ENCODE measurements around the gene DGKQ. TPM values are rescaled to one million over a fixed set of nuclear protein-coding genes. Genes with fewer than 3 reads are reported as not detected.
A peak's percentile ranks its signal among the peaks of the same experiment; 100 is the strongest.

DGKQ gene
- total and polyA plus RNA-seq, 2 of the 13 experiments (the other 11 are each of a cell fraction or from before 2014, with no cell fraction given), result 4.5 to 7.2 TPM

GRCh38 chr4:993111-994029 lies 20.0 kb upstream of the DGKQ start, which contains the start of gene SLC26A1:
Gene SLC26A1, minus strand, starts transcription at chr4:993404. Its CDS starts 1,701 bp downstream, at chr4:991703.
- POLR2A ChIA-PET, result interaction anchor here (0.9 to 2.5 kb wide), 18 partner anchors 8 to 319 kb away, joined by 3 to 15 read pairs (median 4); partner anchors contain the start of genes ATP5ME, GAK, MYL5 and TMEM175
- H2AFZ ChIP-seq (ENCODE audit: low read length), result no peak within 1 kb of the TSS
- no peak; the same call in 1 of the 2 replicates for TF ChIP-seq PHF8 (CRISPR knock-in tag; IDR thresholded peaks at IDR 0.05)
- no peak for TF ChIP-seq NONO (IDR thresholded peaks at IDR 0.05)
- TF ChIP-seq NONO (CRISPR knock-in tag; conservative IDR thresholded peaks at IDR 0.05), result peak; percentile 72
- no peak for TF ChIP-seq SMARCC2 (IDR thresholded peaks at IDR 0.05)
- no peak for TF ChIP-seq HMGA1 (CRISPR knock-in tag; conservative IDR thresholded peaks at IDR 0.05)
- peak; percentile 45; the same call in 1 of the 2 replicates for TF ChIP-seq ZBTB7B (CRISPR knock-in tag; IDR thresholded peaks at IDR 0.05)
- no peak for TF ChIP-seq FLYWCH1 (CRISPR knock-in tag; IDR thresholded peaks at IDR 0.05)
- peak; percentile 78 for TF ChIP-seq ZNF407 (CRISPR knock-in tag; IDR thresholded peaks at IDR 0.05; ENCODE audit: not compliant biosample characterization)
- no peak for TF ChIP-seq ZNF766 (CRISPR knock-in tag; IDR thresholded peaks at IDR 0.05; ENCODE audit: borderline replicate concordance)
- peak; percentile 64 for TF ChIP-seq MXD1 (CRISPR knock-in tag; IDR thresholded peaks at IDR 0.05)
- TF ChIP-seq HNF1B (CRISPR knock-in tag; IDR thresholded peaks at IDR 0.05), result no peak
- peak; percentile 87; the same call in 1 of the 2 replicates for TF ChIP-seq SIN3A (IDR thresholded peaks at IDR 0.05; ENCODE audit: borderline replicate concordance, low read depth, low read length)
- TF ChIP-seq ZNF570 (CRISPR knock-in tag; IDR thresholded peaks at IDR 0.05; ENCODE audit: borderline replicate concordance), result no peak

More at GRCh38 chr4:993111-994029, 20.0 kb upstream of the DGKQ start, which contains the start of gene SLC26A1:
- no peaks in the 10 kb centered on the region for H4K20me1 ChIP-seq (ENCODE audit: insufficient read depth, low read length)
- peaks cover 16% of the 10 kb centered on the region for H3K79me2 ChIP-seq (ENCODE audit: insufficient read depth, low read length)
- 4% methylated on average over 4 of the region's 37 CpGs for WGBS (ENCODE audit: low lambda C conversion rate)
- ATAC-seq, result peak; percentile 74
- peak within 1 kb of the TSS; percentile 61 to 85 (median 77) for H3K4me3 ChIP-seq (replicated peaks in 1 of 3; ENCODE audit: insufficient read depth in 1 of 3, low read depth in 2 of 3, low read length in 3 of 3)
- peak; percentile 95 for DNase-seq (ENCODE audit: low spot score)
- intact Hi-C loops (cut with micrococcal nuclease; ENCODE audit: unreplicated experiment) (loop anchor here (2.0 kb wide), 2 partner anchors 15 to 21 kb away; partner anchors contain the start of gene DGKQ), in situ Hi-C loops (cut with HindIII; ENCODE audit: extremely low pct_ligation_motif_present, low pct_unique_long_range_greater_than_20kb) (no loop called here)
- H3K27ac ChIP-seq (ENCODE audit: extremely low read length, insufficient read depth, low read length), result peak within 1 kb of the TSS; percentile 99
- peaks cover 62% of the 10 kb centered on the region for H3K4me1 ChIP-seq (ENCODE audit: insufficient read depth, low read length)
- H3K4me2 ChIP-seq (ENCODE audit: low read depth, low read length), result peak within 1 kb of the TSS; percentile 99
- BruUV-seq (replicated peaks), result TSS peak; percentile 86
- peak within 1 kb of the TSS; percentile 96 for H3K9ac ChIP-seq (ENCODE audit: insufficient read depth, low read depth, low read length)
- peaks cover 3 to 9% of the 10 kb centered on the region in 2 experiments; a peak in 3 of 5 replicates for H3K27me3 ChIP-seq (ENCODE audit: control insufficient read depth in 1 of 2, insufficient read depth in 2 of 2, low read length in 2 of 2)
- CTCF ChIA-PET (ENCODE audit: low intra/inter-chr PET ratio, low total read pairs), result no interaction called here
- FAIRE-seq, result peak; percentile 93
- peaks cover 9 to 15% of the 10 kb centered on the region in 2 experiments; a peak in 4 of 5 replicates for H3K36me3 ChIP-seq (replicated peaks in 1 of 2; ENCODE audit: control insufficient read depth in 1 of 2, insufficient read depth in 2 of 2, low read length in 2 of 2)
- no peaks in the 10 kb centered on the region for H3K9me3 ChIP-seq (ENCODE audit: low read length)
